HepG2 (cell line): Measurements from ENCODE around the gene RSBN1. TPM values are rescaled to one million over a fixed set of nuclear protein-coding genes. Genes with fewer than 3 reads are reported as not detected.

ENCODE experiments used
- ATAC-seq: fragments of 200-7000 bp; cut with Tn5 transposase; 3 replicates; pipeline ENCODE4 v1.9.1; 2020; ENCODE audit warnings: mild to moderate bottlenecking, moderate library complexity
- Bru-seq: library from RNA; stranded (reverse); fragments of 400-500 nt; gene quantifications from one replicate; lab custom pipeline; 2021; lab: Mats Ljungman, UMichigan
- BruChase-seq, 2 experiments: library from RNA; stranded (reverse); fragments of 400-500 nt; gene quantifications; one replicate each; lab custom pipeline; 2021; lab: Mats Ljungman, UMichigan
- BruUV-seq: library from RNA; stranded (reverse); fragments of 400-500 nt; replicated peaks from 2 replicates; lab custom pipeline; 2021; lab: Mats Ljungman, UMichigan
- CTCF ChIA-PET: fragments of 300-600 bp; formaldehyde crosslinking; extraction: SDS; loops from one replicate; lab custom pipeline; 2021; ENCODE audit warnings: low total read pairs, inconsistent platforms, low intra/inter-chr PET ratio; lab: Yijun Ruan, JAX
- POLR2A ChIA-PET: fragments of 350-600 bp; sonication (Branson Sonifier 250); formaldehyde crosslinking; loops from one replicate; lab custom pipeline; 2020; ENCODE audit warnings: antibody characterized with exemption, inconsistent platforms; lab: Yijun Ruan, JAX
- DNase-seq: peaks from one replicate; pipeline ENCODE4 v3.0.0-alpha.2; 2015; ENCODE audit warnings: low spot score
- FAIRE-seq: peaks from 3 replicates; lab custom pipeline; 2011; peaks lifted over from hg19 to GRCh38; lab: Jason Lieb, UNC
- H2AFZ ChIP-seq: one replicate; pipeline ENCODE4 v1.6.1; 2011; ENCODE audit warnings: low read length, inconsistent platforms
- H3K27ac ChIP-seq: fragments of 300-600 bp; 3 replicates; pipeline ENCODE4 v1.8.0; 2011; ENCODE audit warnings: mixed run types, mild to moderate bottlenecking, mixed read lengths, low read length, inconsistent platforms; ENCODE audit not compliant: insufficient read depth; ENCODE audit errors: extremely low read length
- H3K27me3 ChIP-seq, 2 experiments: fragments of 200-600 bp in 1 of 2; 2 replicates in 1 of 2; 3 replicates in 1 of 2; pipeline versions ENCODE4 v1.6.0 to v1.8.0; 2011; ENCODE audit warnings: low read length in 2 of 2, mild to moderate bottlenecking in 2 of 2, moderate library complexity in 2 of 2, inconsistent platforms in 1 of 2; ENCODE audit not compliant: insufficient read depth in 2 of 2, control insufficient read depth in 1 of 2
- H3K36me3 ChIP-seq, 2 experiments: fragments of 200-600 bp in 1 of 2; replicated peaks in 1 of 2; 2 replicates in 1 of 2; 3 replicates in 1 of 2; pipeline versions ENCODE4 v1.5.1 to v1.8.0; 2011; ENCODE audit warnings: low read length in 2 of 2, inconsistent platforms in 1 of 2; ENCODE audit not compliant: insufficient read depth in 2 of 2, control insufficient read depth in 1 of 2
- H3K4me1 ChIP-seq: 2 replicates; pipeline ENCODE4 v1.5.1; 2012; ENCODE audit warnings: low read length, inconsistent platforms; ENCODE audit not compliant: insufficient read depth
- H3K4me2 ChIP-seq: 2 replicates; pipeline ENCODE4 v1.6.0; 2011; ENCODE audit warnings: low read depth, low read length, inconsistent platforms
- H3K4me3 ChIP-seq, 3 experiments: fragments of 200-600 bp in 1 of 3; sonication (generic), shearing (Covaris generic) in 1 of 3; replicated peaks in 1 of 3; 2 replicates each; pipeline ENCODE4 v1.5.1; 2011 to 2016; ENCODE audit warnings: low read length in 3 of 3, inconsistent platforms in 2 of 3, low read depth in 2 of 3, mild to moderate bottlenecking in 2 of 3, control low read depth in 1 of 3, mixed read lengths in 1 of 3; ENCODE audit not compliant: insufficient read depth in 1 of 3
- H3K79me2 ChIP-seq: one replicate; pipeline ENCODE4 v1.6.1; 2011; ENCODE audit warnings: low read length, inconsistent platforms; ENCODE audit not compliant: insufficient read depth
- H3K9ac ChIP-seq: 2 replicates; pipeline ENCODE4 v1.6.0; 2011; ENCODE audit warnings: mild to moderate bottlenecking, low read depth, low read length, inconsistent platforms; ENCODE audit not compliant: insufficient read depth
- H3K9me3 ChIP-seq: 2 replicates; pipeline ENCODE4 v1.5.1; 2012; ENCODE audit warnings: mild to moderate bottlenecking, low read length
- H4K20me1 ChIP-seq: 2 replicates; pipeline ENCODE4 v1.6.0; 2011; ENCODE audit warnings: inconsistent platforms, mild to moderate bottlenecking, low read length, moderate library complexity; ENCODE audit not compliant: insufficient read depth
- ARNTL ChIP-seq: sonication (generic); formaldehyde crosslinking; IDR thresholded peaks from 2 replicates; pipeline ENCODE4 v1.4.0; 2020; ENCODE audit warnings: mild to moderate bottlenecking, missing genetic modification reagents
- BRD4 ChIP-seq: sonication (generic); formaldehyde crosslinking; IDR thresholded peaks from 2 replicates; pipeline ENCODE4 v1.4.0; 2020; ENCODE audit warnings: missing genetic modification reagents
- DDIT3 ChIP-seq: sonication (generic); formaldehyde crosslinking; IDR thresholded peaks from 2 replicates; pipeline ENCODE4 v1.4.0; 2020; ENCODE audit warnings: mild to moderate bottlenecking, missing genetic modification reagents
- GATA4 ChIP-seq: sonication (generic); IDR thresholded peaks from 2 replicates; pipeline ENCODE4 v1.6.1; 2016; ENCODE audit warnings: antibody characterized with exemption, low read depth, borderline replicate concordance
- HMG20B ChIP-seq: conservative IDR thresholded peaks from 2 replicates; pipeline ENCODE4 v1.6.1; 2016; ENCODE audit warnings: missing genetic modification reagents, missing compliant biosample characterization
- JUNB ChIP-seq: sonication (generic); formaldehyde crosslinking; IDR thresholded peaks from 2 replicates; pipeline ENCODE4 v1.8.0; 2022; ENCODE audit warnings: missing genetic modification reagents, mild to moderate bottlenecking, borderline replicate concordance
- KAT2B ChIP-seq: fragments of 150-350 bp; IDR thresholded peaks from 2 replicates; pipeline ENCODE4 v1.6.1; 2014; ENCODE audit warnings: low read depth, low read length, borderline replicate concordance
- MXD1 ChIP-seq: sonication (generic); formaldehyde crosslinking; IDR thresholded peaks from 2 replicates; pipeline ENCODE4 v1.4.0; 2020; ENCODE audit warnings: mild to moderate bottlenecking, missing genetic modification reagents
- SP1 ChIP-seq, 2 experiments: fragments of 450-650 bp in 1 of 2; sonication (generic) in 1 of 2; formaldehyde crosslinking in 1 of 2; IDR thresholded peaks; 2 replicates each; pipeline versions ENCODE4 v1.4.0 to v1.6.1; 2016 to 2020; ENCODE audit warnings: missing genetic modification reagents in 1 of 2
- SPEN ChIP-seq: sonication (generic); formaldehyde crosslinking; IDR thresholded peaks from 2 replicates; pipeline ENCODE4 v1.5.1; 2020; ENCODE audit warnings: low read depth, mild to moderate bottlenecking, missing genetic modification reagents
- ZBTB3 ChIP-seq: sonication (generic); formaldehyde crosslinking; IDR thresholded peaks from 2 replicates; pipeline ENCODE4 v1.4.0; 2020; ENCODE audit warnings: low read depth, mild to moderate bottlenecking, moderate library complexity, missing genetic modification reagents, borderline replicate concordance
- ZBTB8A ChIP-seq: sonication (generic); formaldehyde crosslinking; IDR thresholded peaks from 2 replicates; pipeline ENCODE4 v1.4.0; 2020; ENCODE audit warnings: mild to moderate bottlenecking, low read depth, missing genetic modification reagents, borderline replicate concordance
- ZKSCAN1 ChIP-seq: fragments of 150-350 bp; IDR thresholded peaks from 2 replicates; pipeline ENCODE4 v1.6.1; 2014; ENCODE audit warnings: low read length
- ZMYM4 ChIP-seq: sonication (generic); formaldehyde crosslinking; IDR thresholded peaks from 2 replicates; pipeline ENCODE4 v1.8.1; 2023; ENCODE audit warnings: mild to moderate bottlenecking, missing genetic modification reagents
- ZNF121 ChIP-seq: sonication (generic); formaldehyde crosslinking; IDR thresholded peaks from 2 replicates; pipeline ENCODE4 v1.5.0; 2020; ENCODE audit warnings: mild to moderate bottlenecking, missing genetic modification reagents
- ZNF432 ChIP-seq: sonication (generic); formaldehyde crosslinking; IDR thresholded peaks from 2 replicates; pipeline ENCODE4 v1.5.0; 2020; ENCODE audit warnings: missing genetic modification reagents, mild to moderate bottlenecking, borderline replicate concordance
- ZNF446 ChIP-seq: sonication (generic); formaldehyde crosslinking; IDR thresholded peaks from 2 replicates; pipeline ENCODE4 v1.5.0; 2020; ENCODE audit warnings: mild to moderate bottlenecking, missing genetic modification reagents
- ZNF510 ChIP-seq: sonication (generic); formaldehyde crosslinking; IDR thresholded peaks from 2 replicates; pipeline ENCODE4 v1.4.0; 2020; ENCODE audit warnings: low read depth, mild to moderate bottlenecking, missing genetic modification reagents
- WGBS: methylation state at CpG from one replicate; pipeline ENCODE4 v1.1.6; 2017; ENCODE audit warnings: low lambda C conversion rate; 5-methylcytosine and 5-hydroxymethylcytosine counted together
- in situ Hi-C: cut with HindIII; loops from 2 replicates; pipeline ENCODE4 v1.10.0; 2017; ENCODE audit warnings: low pct_unique_long_range_greater_than_20kb; ENCODE audit not compliant: extremely low pct_ligation_motif_present
- intact Hi-C: fragments of 100-400 bp; cut with micrococcal nuclease; formaldehyde crosslinking; loops from one replicate; pipeline ENCODE4 v1.10.0; 2022; ENCODE audit not compliant: unreplicated experiment
- long read RNA-seq, 2 experiments: library from RNA in 1 of 2; library from polyadenylated mRNA in 1 of 2; stranded (forward) in 1 of 2; unstranded in 1 of 2; transcript quantifications; one replicate each; pipeline ENCODE4 v2.0.0, GENCODE V29; 2019 to 2022
- polyA minus RNA-seq, 3 experiments: library from RNA; depleted of rRNA, polyadenylated mRNA; stranded (reverse); fragments of >200 nt; gene quantifications; 2 replicates each; pipeline ENCODE4 v1.2.3, GENCODE V29; 2011; ENCODE audit warnings: low replicate concordance in 1 of 3
- polyA plus RNA-seq, 8 experiments: library from polyadenylated mRNA; depleted of rRNA in 3 of 8; stranded (reverse) in 7 of 8; unstranded in 1 of 8; fragments of >200 nt; fragmentation: Illumina TruSeq in 4 of 8; extraction: Trizol in 4 of 8; gene quantifications; 2 replicates each; pipeline versions ENCODE4 v1.2.1 to v1.2.3, GENCODE V29; 2011 to 2016; ENCODE audit warnings: low read depth in 4 of 8, missing spikeins in 1 of 8, mixed read lengths in 1 of 8; ENCODE audit not compliant: insufficient read depth in 1 of 8
- total RNA-seq, 5 experiments: library from RNA; depleted of rRNA; stranded (reverse); fragments of >200 nt; fragmentation: Illumina TruSeq; extraction: Trizol; gene quantifications; 2 replicates each; pipeline ENCODE4 v1.2.3, GENCODE V29; 2016; ENCODE audit warnings: low read depth in 1 of 5

RSBN1 gene
- total RNA-seq (2016; rRNA removed; fragmentation: Illumina TruSeq; extraction: Trizol) (10.4 and 13.6 TPM in 2 replicates), polyA plus RNA-seq (2011; rRNA removed) (6.3 and 8.3 TPM in 2 replicates), polyA minus RNA-seq (2011; rRNA and poly(A)+ RNA removed; ENCODE audit: low replicate concordance) (6.5 and 15.8 TPM in 2 replicates), Bru-seq, nascent RNA (percentile 84 among the genes with signal in this experiment), BruChase-seq, experiment 1, labeled RNA remaining after a 6-hour chase (percentile 71 among the genes with signal in this experiment), BruChase-seq, experiment 2, labeled RNA remaining after a 2-hour chase (percentile 82 among the genes with signal in this experiment)
- 1.2 and 1.3 TPM in 2 replicates for total RNA-seq (2016; cell fraction: cytosol; rRNA removed; fragmentation: Illumina TruSeq; extraction: Trizol; ENCODE audit: low read depth)
- total RNA-seq (2016; cell fraction: insoluble cytoplasmic fraction; rRNA removed; fragmentation: Illumina TruSeq; extraction: Trizol): 9.9 and 15.2 TPM in 2 replicates
- 2.7 and 3.1 TPM in 2 replicates for total RNA-seq (2016; cell fraction: membrane; rRNA removed; fragmentation: Illumina TruSeq; extraction: Trizol)
- total RNA-seq (2016; cell fraction: nucleus; rRNA removed; fragmentation: Illumina TruSeq; extraction: Trizol): 9.1 TPM in 2 replicates
- 3.2 and 4.8 TPM in 2 replicates for polyA plus RNA-seq (2011; cell fraction: cytosol; rRNA removed)
- 5.5 and 7.9 TPM in 2 replicates for polyA plus RNA-seq (2011; cell fraction: nucleus; rRNA removed)
- polyA plus RNA-seq (2012): 5.8 and 8.9 TPM in 2 replicates
- polyA plus RNA-seq (2016; cell fraction: cytosol; fragmentation: Illumina TruSeq; extraction: Trizol; ENCODE audit: low read depth): 0.36 and 0.58 TPM in 2 replicates
- polyA plus RNA-seq (2016; cell fraction: insoluble cytoplasmic fraction; fragmentation: Illumina TruSeq; extraction: Trizol; ENCODE audit: low read depth): 6.3 and 7.1 TPM in 2 replicates
- 0.86 and 1.1 TPM in 2 replicates for polyA plus RNA-seq (2016; cell fraction: membrane; fragmentation: Illumina TruSeq; extraction: Trizol; ENCODE audit: low read depth)
- 9.1 and 9.7 TPM in 2 replicates for polyA plus RNA-seq (2016; cell fraction: nucleus; fragmentation: Illumina TruSeq; extraction: Trizol; ENCODE audit: insufficient read depth, low read depth)
- 17.4 and 18.9 TPM in 2 replicates for polyA minus RNA-seq (2011; cell fraction: cytosol; rRNA and poly(A)+ RNA removed)
- 20.1 and 31.0 TPM in 2 replicates for polyA minus RNA-seq (2011; cell fraction: nucleus; rRNA and poly(A)+ RNA removed)
- long read RNA-seq, experiment 1, full-length matches to known transcripts: 1 of 6 reads
- long read RNA-seq, experiment 1, partial matches to known transcripts: 5 of 6 reads
- long read RNA-seq, experiment 1, other reads (novel, unspliced or antisense): 0 of 6 reads
- long read RNA-seq, experiment 2, full-length matches to known transcripts: 1 of 10 reads
- long read RNA-seq, experiment 2, partial matches to known transcripts: 5 of 10 reads
- long read RNA-seq, experiment 2, other reads (novel, unspliced or antisense): 4 of 10 reads

- ATAC-seq: peak; percentile 98
- intact Hi-C loops: loop anchor here (1.0 kb wide), 2 partner anchors 54 to 93 kb away; partner anchors contain the start of gene DCLRE1B
- peaks cover 28% of the 10 kb centered on the region for H3K4me1 ChIP-seq
- POLR2A ChIA-PET: interaction anchor here (0.5 to 2.3 kb wide), 12 partner anchors 20 to 739 kb away, joined by 3 to 34 read pairs (median 3); partner anchors contain the start of genes AP4B1, DCLRE1B, HIPK1 and LRIG2
- peak within 1 kb of the TSS; percentile 76 to 99 (median 88) for H3K4me3 ChIP-seq
- BruUV-seq: TSS peak; percentile 67
- peak within 1 kb of the TSS; percentile 79 for H3K4me2 ChIP-seq
- H3K9me3 ChIP-seq: no peaks in the 10 kb centered on the region
- peaks cover 26% of the 10 kb centered on the region for H4K20me1 ChIP-seq
- peak; percentile 97 for DNase-seq
- peak within 1 kb of the TSS; percentile 83 for H3K27ac ChIP-seq
- no peak within 1 kb of the TSS for H2AFZ ChIP-seq
- H3K27me3 ChIP-seq: no peaks in the 10 kb centered on the region; a peak in 1 of 5 replicates
- H3K36me3 ChIP-seq: peaks cover 0 to 4% of the 10 kb centered on the region in 2 experiments; a peak in 1 of 5 replicates
- WGBS: under 1% methylated on average over 35 of the region's 82 CpGs
- peak; percentile 81 for FAIRE-seq
- H3K79me2 ChIP-seq: peaks cover 47% of the 10 kb centered on the region
- H3K9ac ChIP-seq: peak within 1 kb of the TSS; percentile 94
- in situ Hi-C loops: no loop called here
- CTCF ChIA-PET: no interaction called here
- TF ChIP-seq BRD4 (CRISPR knock-in tag) (no peak), HMG20B (no peak), DDIT3 (CRISPR knock-in tag) (no peak), SPEN (CRISPR knock-in tag) (peak; percentile 78), KAT2B (no peak), MXD1 (0 out of 2 replicates have a peak, but pooled peaks have one; percentile 37), ZNF432 (CRISPR knock-in tag) (no peak), ZBTB8A (no peak), SP1 (IDR thresholded peaks at IDR 0.05) (no peak), SP1 (CRISPR knock-in tag; IDR thresholded peaks at IDR 0.05) (peak; percentile 49; the same call in 1 of the 2 replicates), ZKSCAN1 (no peak), ZMYM4 (peak; percentile 86), ZNF510 (CRISPR knock-in tag) (no peak), ARNTL (0 out of 2 replicates have a peak, but pooled peaks have one; percentile 25), ZBTB3 (CRISPR knock-in tag) (no peak), ZNF446 (CRISPR knock-in tag) (peak; percentile 88; the same call in 1 of the 2 replicates), ZNF121 (no peak; the same call in 1 of the 2 replicates), JUNB (CRISPR knock-in tag) (no peak), GATA4 (peak; percentile 38; the same call in 1 of the 2 replicates)
Measured at GRCh38 chr1:113811888-113812660, at the start of gene RSBN1. RSBN1 (minus strand) TSS chr1:113812476; CDS start chr1:113812412, 64 bp downstream.
